CD14-positive monocyte (primary cell): ENCODE results near the gene CCDC150. TPM values are rescaled to one million over a fixed set of nuclear protein-coding genes. Genes with fewer than 3 reads are reported as not detected.

Source experiments
- DNase-seq, 3 donors: peaks; one replicate each; pipeline ENCODE4 v3.0.0-alpha.2; 2011 to 2022
- H2AFZ ChIP-seq: 2 replicates; pipeline ENCODE4 v1.6.0; 2012; ENCODE audit warnings: mild to moderate bottlenecking, low read depth, low read length, inconsistent platforms; ENCODE audit not compliant: insufficient read depth, poor library complexity, severe bottlenecking
- H3K27ac ChIP-seq, 2 donors: 1 replicate in 1 of 2; 2 replicates in 1 of 2; pipeline ENCODE4 v1.5.1; 2012 to 2013; ENCODE audit warnings: low read length in 2 of 2, control low read depth in 1 of 2, inconsistent platforms in 1 of 2, low read depth in 1 of 2, mild to moderate bottlenecking in 1 of 2
- H3K27me3 ChIP-seq, 2 donors: one replicate each; pipeline versions ENCODE4 v1.6.0 to v1.6.1; 2011 to 2013; ENCODE audit warnings: low read length in 2 of 2; ENCODE audit not compliant: control insufficient read depth in 2 of 2, insufficient read depth in 2 of 2
- H3K36me3 ChIP-seq, 2 donors: replicated peaks in 1 of 2; 1 replicate in 1 of 2; 2 replicates in 1 of 2; pipeline versions ENCODE4 v1.5.1 to v1.6.1; 2012 to 2013; ENCODE audit warnings: low read length in 2 of 2, control low read depth in 1 of 2, inconsistent platforms in 1 of 2, mild to moderate bottlenecking in 1 of 2; ENCODE audit not compliant: insufficient read depth in 2 of 2, control insufficient read depth in 1 of 2
- H3K4me1 ChIP-seq, 2 donors: 1 replicate in 1 of 2; 2 replicates in 1 of 2; pipeline versions ENCODE4 v1.5.1 to v1.6.1; 2012 to 2013; ENCODE audit warnings: low read length in 2 of 2, control low read depth in 1 of 2, inconsistent platforms in 1 of 2, mild to moderate bottlenecking in 1 of 2, moderate library complexity in 1 of 2; ENCODE audit not compliant: insufficient read depth in 2 of 2, control insufficient read depth in 1 of 2
- H3K4me2 ChIP-seq: replicated peaks from 2 replicates; pipeline ENCODE3; 2012; ENCODE audit warnings: low read length, moderate library complexity, mild to moderate bottlenecking; ENCODE audit not compliant: poor library complexity, severe bottlenecking; ENCODE audit errors: extremely low read depth
- H3K4me3 ChIP-seq, 3 experiments: fragments of 200-600 bp in 1 of 3; sonication (generic) in 1 of 3; replicated peaks in 1 of 3; 1 replicate in 2 of 3; 2 replicates in 1 of 3; pipeline ENCODE4 v1.5.1; 2011 to 2013; ENCODE audit warnings: low read length in 3 of 3, mild to moderate bottlenecking in 3 of 3, control low read depth in 2 of 3, low read depth in 2 of 3, inconsistent platforms in 1 of 3, moderate library complexity in 1 of 3
- H3K79me2 ChIP-seq: 2 replicates; pipeline ENCODE4 v1.6.0; 2012; ENCODE audit warnings: mild to moderate bottlenecking, control low read depth, inconsistent platforms, low read length, moderate library complexity; ENCODE audit not compliant: insufficient read depth
- H3K9ac ChIP-seq: 2 replicates; pipeline ENCODE4 v1.6.0; 2017; ENCODE audit warnings: low read length, mild to moderate bottlenecking; ENCODE audit not compliant: insufficient read depth, poor library complexity, severe bottlenecking
- H3K9me3 ChIP-seq, 2 donors: replicated peaks in 1 of 2; 1 replicate in 1 of 2; 2 replicates in 1 of 2; pipeline versions ENCODE4 v1.5.1 to v1.6.1; 2012 to 2013; ENCODE audit warnings: low read length in 2 of 2, control low read depth in 1 of 2; ENCODE audit not compliant: control insufficient read depth in 1 of 2, insufficient read depth in 1 of 2
- H4K20me1 ChIP-seq: 2 replicates; pipeline ENCODE4 v1.6.0; 2012; ENCODE audit warnings: mild to moderate bottlenecking, low read length, control low read depth, moderate library complexity; ENCODE audit not compliant: insufficient read depth
- H3K27ac Mint-ChIP-seq, 7 donors: one replicate each; pipeline ENCODE4 v1.8.0; 2020; ENCODE audit warnings: mild to moderate bottlenecking in 7 of 7, mixed read lengths in 7 of 7, moderate library complexity in 6 of 7, inconsistent platforms in 2 of 7
- H3K27me3 Mint-ChIP-seq, 3 donors: one replicate each; pipeline ENCODE4 v1.8.0; 2021 to 2022; ENCODE audit warnings: low read depth in 3 of 3, mild to moderate bottlenecking in 3 of 3, mixed read lengths in 3 of 3, moderate library complexity in 3 of 3, inconsistent platforms in 1 of 3
- H3K36me3 Mint-ChIP-seq, 2 donors: one replicate each; pipeline ENCODE4 v1.8.0; 2020; ENCODE audit warnings: mixed read lengths in 2 of 2, inconsistent platforms in 1 of 2, mild to moderate bottlenecking in 1 of 2
- H3K4me1 Mint-ChIP-seq: one replicate; pipeline ENCODE4 v1.8.0; 2020; ENCODE audit warnings: mild to moderate bottlenecking, mixed read lengths
- H3K4me3 Mint-ChIP-seq, 2 donors: one replicate each; pipeline ENCODE4 v1.8.0; 2020; ENCODE audit warnings: mild to moderate bottlenecking in 2 of 2, mixed read lengths in 2 of 2, moderate library complexity in 1 of 2
- H3K9me3 Mint-ChIP-seq, 7 donors: one replicate each; pipeline ENCODE4 v1.8.0; 2020 to 2022; ENCODE audit warnings: mixed read lengths in 7 of 7, mild to moderate bottlenecking in 6 of 7, moderate library complexity in 6 of 7, inconsistent platforms in 2 of 7
- WGBS: methylation state at CpG from one replicate; pipeline ENCODE4 v1.1.5; 2013; ENCODE audit warnings: missing lambda C conversion rate; ENCODE audit not compliant: insufficient coverage; 5-methylcytosine and 5-hydroxymethylcytosine counted together
- intact Hi-C, 2 donors: fragments of 100-400 bp; cut with micrococcal nuclease; formaldehyde crosslinking; loops; one replicate each; pipeline versions ENCODE4 v1.15.0 to v1.15.1; 2023
- polyA plus RNA-seq, 3 donors: library from polyadenylated mRNA; depleted of rRNA in 1 of 3; unstranded in 2 of 3; stranded (reverse) in 1 of 3; fragments of 300-500 nt in 2 of 3; fragments of >200 nt in 1 of 3; fragmentation: Illumina TruSeq in 2 of 3; gene quantifications; 1 replicate in 2 of 3; 2 replicates in 1 of 3; pipeline ENCODE4 v1.2.3, GENCODE V29; 2012 to 2021
- TF ChIP-seq, protein P1 (sequence below): fragments of 200-600 bp; IDR thresholded peaks from one replicate; pipeline ENCODE4 v1.8.0; 2022; ENCODE audit warnings: antibody characterized with exemption, mild to moderate bottlenecking

CCDC150 gene
- polyA plus RNA-seq, 3 donors = 0.09 TPM; not detected in 2

DNA sequence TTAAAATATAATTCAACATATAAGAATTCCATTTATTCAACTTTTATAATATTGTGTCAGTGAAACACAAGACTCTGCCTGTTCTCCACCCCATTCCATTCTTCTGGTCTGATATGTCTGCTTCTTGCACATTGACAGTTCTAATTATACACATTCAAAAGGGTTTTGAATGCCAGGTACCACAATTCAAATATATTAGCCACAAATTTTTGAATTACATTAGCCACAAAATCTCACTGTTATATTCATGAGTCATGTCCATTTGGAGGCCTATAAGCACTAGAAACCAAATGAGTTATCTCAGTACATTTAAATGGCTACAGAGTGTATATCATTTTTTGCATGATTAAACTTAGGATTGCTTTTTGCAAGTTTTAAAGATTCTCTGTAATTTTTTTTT lies 72.1 kb downstream of the CCDC150 start:
- H3K27me3 Mint-ChIP-seq = no peaks in the 10 kb centered on the region
- Histone ChIP-seq H3K9ac (no peak overlapping the region), H3K4me2 (no peak overlapping the region), H2AFZ (no peak overlapping the region), H3K79me2 (no peaks in the 10 kb centered on the region), H3K4me1 (no peaks in the 10 kb centered on the region), H3K27me3 (no peaks in the 10 kb centered on the region), H3K36me3 (no peaks in the 10 kb centered on the region), H3K9me3 (peaks cover 8 to 9% of the 10 kb centered on the region in 2 donors), H4K20me1 (no peaks in the 10 kb centered on the region), H3K4me3 (no peak overlapping the region), H3K27ac (no peak overlapping the region)
- H3K4me3 Mint-ChIP-seq = no peak overlapping the region
- H3K4me1 Mint-ChIP-seq = peaks cover 2% of the 10 kb centered on the region
- H3K9me3 Mint-ChIP-seq = peaks cover 11 to 19% (median 16%) of the 10 kb centered on the region in 7 donors
- TF ChIP-seq, protein P1, sequence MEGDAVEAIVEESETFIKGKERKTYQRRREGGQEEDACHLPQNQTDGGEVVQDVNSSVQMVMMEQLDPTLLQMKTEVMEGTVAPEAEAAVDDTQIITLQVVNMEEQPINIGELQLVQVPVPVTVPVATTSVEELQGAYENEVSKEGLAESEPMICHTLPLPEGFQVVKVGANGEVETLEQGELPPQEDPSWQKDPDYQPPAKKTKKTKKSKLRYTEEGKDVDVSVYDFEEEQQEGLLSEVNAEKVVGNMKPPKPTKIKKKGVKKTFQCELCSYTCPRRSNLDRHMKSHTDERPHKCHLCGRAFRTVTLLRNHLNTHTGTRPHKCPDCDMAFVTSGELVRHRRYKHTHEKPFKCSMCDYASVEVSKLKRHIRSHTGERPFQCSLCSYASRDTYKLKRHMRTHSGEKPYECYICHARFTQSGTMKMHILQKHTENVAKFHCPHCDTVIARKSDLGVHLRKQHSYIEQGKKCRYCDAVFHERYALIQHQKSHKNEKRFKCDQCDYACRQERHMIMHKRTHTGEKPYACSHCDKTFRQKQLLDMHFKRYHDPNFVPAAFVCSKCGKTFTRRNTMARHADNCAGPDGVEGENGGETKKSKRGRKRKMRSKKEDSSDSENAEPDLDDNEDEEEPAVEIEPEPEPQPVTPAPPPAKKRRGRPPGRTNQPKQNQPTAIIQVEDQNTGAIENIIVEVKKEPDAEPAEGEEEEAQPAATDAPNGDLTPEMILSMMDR = no peak
- H3K36me3 Mint-ChIP-seq = peaks cover 4 to 20% of the 10 kb centered on the region in 2 donors
- intact Hi-C loops = no loop called here
- DNase-seq = no peak
- H3K27ac Mint-ChIP-seq = no peak overlapping the region

GRCh38 chr2:196712867-196713266 lies 73.4 kb downstream of the CCDC150 start:
- Mint-ChIP-seq H3K9me3 (peaks cover 8 to 19% (median 15%) of the 10 kb centered on the region in 7 donors), H3K27me3 (no peaks in the 10 kb centered on the region), H3K27ac (no peak overlapping the region), H3K4me1 (peaks cover 2% of the 10 kb centered on the region), H3K4me3 (no peak overlapping the region), H3K36me3 (peaks cover 6 to 23% of the 10 kb centered on the region in 2 donors)
- Histone ChIP-seq H3K4me2 (no peak overlapping the region), H4K20me1 (no peaks in the 10 kb centered on the region), H2AFZ (no peak overlapping the region), H3K9ac (no peak overlapping the region), H3K4me3 (no peak overlapping the region), H3K36me3 (no peaks in the 10 kb centered on the region), H3K4me1 (no peaks in the 10 kb centered on the region), H3K27ac (no peak overlapping the region), H3K27me3 (no peaks in the 10 kb centered on the region), H3K79me2 (no peaks in the 10 kb centered on the region), H3K9me3 (peaks cover 8 to 9% of the 10 kb centered on the region in 2 donors)
- intact Hi-C loops = no loop called here
- DNase-seq = no peak
- TF ChIP-seq, protein P1 = no peak
- WGBS = no CpG with 5 or more reads among the region's 2 CpGs
